Spleen (tissue), 13 donors: ENCODE results near the gene SUPT3H. TPM values are rescaled to one million over a fixed set of nuclear protein-coding genes. Genes with fewer than 3 reads are reported as not detected.
A peak's percentile ranks its signal among the peaks of the same experiment; 100 is the strongest.

Experiments used
- DNase-seq: peaks from one replicate; pipeline ENCODE4 v3.0.0-alpha.2; 2020
- H3K27ac ChIP-seq, 8 donors: fragments of 200-600 bp; sonication (generic) in 7 of 8; 1 replicate in 4 of 8; 2 replicates in 4 of 8; pipeline versions ENCODE4 v1.5.0 to v1.8.0; 2016 to 2021; ENCODE audit warnings: inconsistent platforms in 4 of 8, mild to moderate bottlenecking in 4 of 8, moderate library complexity in 1 of 8
- H3K27me3 ChIP-seq, 7 donors: fragments of 200-600 bp; sonication (generic) in 6 of 7; replicated peaks in 1 of 7; 1 replicate in 4 of 7; 2 replicates in 3 of 7; pipeline versions ENCODE4 v1.5.0 to v1.8.0; 2016 to 2021; ENCODE audit warnings: inconsistent platforms in 3 of 7, mild to moderate bottlenecking in 1 of 7
- H3K36me3 ChIP-seq, 6 donors: fragments of 200-600 bp; sonication (generic) in 5 of 6; 1 replicate in 4 of 6; 2 replicates in 2 of 6; pipeline versions ENCODE4 v1.5.0 to v1.8.0; 2016 to 2021; ENCODE audit warnings: inconsistent platforms in 2 of 6
- H3K4me1 ChIP-seq, 6 donors: fragments of 200-600 bp; sonication (generic) in 5 of 6; 1 replicate in 3 of 6; 2 replicates in 3 of 6; pipeline versions ENCODE4 v1.5.0 to v1.8.0; 2016 to 2021; ENCODE audit warnings: inconsistent platforms in 3 of 6
- H3K4me3 ChIP-seq, 8 donors: fragments of 200-600 bp; sonication (generic) in 7 of 8; 1 replicate in 4 of 8; 2 replicates in 4 of 8; pipeline versions ENCODE4 v1.5.0 to v1.8.0; 2016 to 2021; ENCODE audit warnings: inconsistent platforms in 4 of 8, mild to moderate bottlenecking in 4 of 8, moderate library complexity in 2 of 8
- H3K9me3 ChIP-seq, 8 donors: fragments of 200-600 bp; sonication (generic) in 7 of 8; 1 replicate in 4 of 8; 2 replicates in 4 of 8; pipeline versions ENCODE4 v1.5.0 to v1.8.0; 2016 to 2021; ENCODE audit warnings: inconsistent platforms in 4 of 8
- POLR2A ChIP-seq, 3 donors: fragments of 450-650 bp; IDR thresholded peaks; one replicate each; pipeline ENCODE4 v1.5.1; 2017; ENCODE audit warnings: antibody characterized with exemption in 3 of 3, mild to moderate bottlenecking in 1 of 3
- POLR2AphosphoS5 ChIP-seq, 3 donors: sonication (generic); formaldehyde crosslinking; IDR thresholded peaks; one replicate each; pipeline ENCODE4 v1.5.1; 2017; ENCODE audit warnings: antibody characterized with exemption in 3 of 3
- WGBS, 5 donors: extraction: QIAGEN DNeasy Blood & Tissue Kit in 3 of 5; methylation state at CpG; one replicate each; pipeline versions ENCODE4 v1.1.5 to v1.1.7; 2013 to 2018; 5-methylcytosine and 5-hydroxymethylcytosine counted together
- intact Hi-C: fragments of 100-400 bp; cut with DNase I; formaldehyde crosslinking; loops from one replicate; pipeline ENCODE4 v1.15.0; 2023; ENCODE audit warnings: low total_unique reads
- long read RNA-seq, 2 donors: transcript quantifications; one replicate each; lab custom pipeline, GENCODE V29; 2026
- polyA plus RNA-seq, 3 donors: library from polyadenylated mRNA; stranded (reverse); fragments of 200-250 nt; gene quantifications; one replicate each; pipeline ENCODE4 v1.2.1, GENCODE V29; 2013
- total RNA-seq, 7 donors: library from RNA; depleted of rRNA in 3 of 7; stranded (reverse); fragments of >200 nt in 3 of 7; fragmentation: NEBNext Ultra II Directional in 4 of 7; extraction: Animal tissue kit (Norgen Biotek cat#: 25700) in 4 of 7; gene quantifications; one replicate each; pipeline versions ENCODE4 v1.1.0 to v1.2.1, GENCODE V29; 2016 to 2021
- TF ChIP-seq, protein P1 (sequence below), 11 experiments: fragments of 200-600 bp in 7 of 11; fragments of 450-650 bp in 4 of 11; sonication (generic) in 4 of 11; IDR thresholded peaks in 8 of 11; conservative IDR thresholded peaks in 3 of 11; 1 replicate in 7 of 11; 2 replicates in 4 of 11; pipeline versions ENCODE4 v1.4.0 to v1.8.0; 2016 to 2021; ENCODE audit warnings: antibody characterized with exemption in 11 of 11, inconsistent platforms in 4 of 11, mild to moderate bottlenecking in 1 of 11
- donor health status: healthy with polysubstance abuse.
- donor health status: DM: no; HTN: no; CAD: no; lungs with moderate emphysema.
- donor health status: DM: no; HTN: no; CAD: no.
- donor health status: Bipolar disorder and iron deficiency.
- donor health status: healthy.
- donor health status: DM: no; HTN: no; CAD: no.
- donor health status: DM: yes; HTN: yes; CAD: no.

SUPT3H gene
- total RNA-seq: 10 to 100 TPM in 1 of 7 donors, 1 to 10 TPM in 6; 3.1 to 16.8 (median 6.7) TPM
- 1 to 10 TPM; 3.5 to 4.2 (median 3.8) TPM for polyA plus RNA-seq
- long read RNA-seq, donor 1: 0 reads
- long read RNA-seq, donor 2, partial matches to known transcripts: 0 of 1 reads
- long read RNA-seq, donor 2, other reads (novel, unspliced or antisense): 0 of 1 reads

DNA sequence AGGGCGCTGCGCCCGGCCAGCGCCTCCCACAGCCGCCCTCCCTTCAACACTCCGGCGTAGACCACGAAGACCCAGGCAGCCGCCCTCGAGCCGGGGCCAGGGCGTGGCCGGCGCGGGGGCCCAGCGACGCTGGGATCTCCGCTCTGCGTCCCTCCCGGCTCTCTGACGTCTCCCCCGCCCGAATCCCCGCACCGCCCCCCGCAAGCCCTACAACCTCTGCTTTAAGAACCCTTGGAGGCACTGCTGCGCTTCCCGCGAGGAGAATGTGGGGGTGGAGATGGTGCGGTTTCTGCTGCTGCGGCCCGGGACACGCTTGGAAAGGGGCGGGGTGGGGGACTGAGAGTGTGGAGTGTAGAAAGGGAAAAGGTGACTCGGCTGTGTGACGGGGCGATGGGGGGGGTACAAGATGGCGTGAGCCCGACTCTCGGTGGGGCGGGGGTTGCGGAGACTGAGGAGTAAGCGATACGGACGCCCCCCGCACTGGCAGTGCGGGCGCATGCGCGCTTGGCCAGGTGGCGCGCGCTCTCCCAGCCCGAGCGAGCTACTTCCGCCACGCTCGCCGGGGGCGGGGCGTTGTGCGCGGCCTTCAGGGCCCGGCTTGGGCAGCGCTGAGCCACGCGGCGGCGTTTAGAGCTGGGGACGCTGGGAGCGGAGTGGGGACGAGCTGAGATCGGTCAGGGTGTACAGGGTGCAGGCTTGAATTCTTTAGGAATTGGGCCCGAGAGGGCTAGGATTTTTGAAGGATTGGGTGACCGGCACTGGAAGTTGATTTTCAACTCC lies at the start of gene SUPT3H:
TSS of gene SUPT3H (minus strand) at position 381 of the 780 bp plus-strand sequence.
- Histone ChIP-seq H3K27me3 (no peaks in the 10 kb centered on the region), H3K4me3 (peak within 1 kb of the TSS; percentile 62 to 80 (median 72)), H3K9me3 (no peaks in the 10 kb centered on the region), H3K27ac (peak within 1 kb of the TSS; percentile 95 to 98 (median 96)), H3K4me1 (peaks cover 5 to 38% (median 18%) of the 10 kb centered on the region in 6 donors), H3K36me3 (no peaks in the 10 kb centered on the region)
- 0 to 1% (median 1%) methylated on average over 62 to 75 of the region's 75 CpGs for WGBS, 5 donors
- DNase-seq: peak; percentile 98
- intact Hi-C loops: no loop called here
- peak; percentile 16 to 62 (median 62) for TF ChIP-seq POLR2A (IDR thresholded peaks at IDR 0.05)
- peak; percentile 94 to 97 (median 97) for TF ChIP-seq POLR2AphosphoS5 (IDR thresholded peaks at IDR 0.05)
- TF ChIP-seq, protein P1, sequence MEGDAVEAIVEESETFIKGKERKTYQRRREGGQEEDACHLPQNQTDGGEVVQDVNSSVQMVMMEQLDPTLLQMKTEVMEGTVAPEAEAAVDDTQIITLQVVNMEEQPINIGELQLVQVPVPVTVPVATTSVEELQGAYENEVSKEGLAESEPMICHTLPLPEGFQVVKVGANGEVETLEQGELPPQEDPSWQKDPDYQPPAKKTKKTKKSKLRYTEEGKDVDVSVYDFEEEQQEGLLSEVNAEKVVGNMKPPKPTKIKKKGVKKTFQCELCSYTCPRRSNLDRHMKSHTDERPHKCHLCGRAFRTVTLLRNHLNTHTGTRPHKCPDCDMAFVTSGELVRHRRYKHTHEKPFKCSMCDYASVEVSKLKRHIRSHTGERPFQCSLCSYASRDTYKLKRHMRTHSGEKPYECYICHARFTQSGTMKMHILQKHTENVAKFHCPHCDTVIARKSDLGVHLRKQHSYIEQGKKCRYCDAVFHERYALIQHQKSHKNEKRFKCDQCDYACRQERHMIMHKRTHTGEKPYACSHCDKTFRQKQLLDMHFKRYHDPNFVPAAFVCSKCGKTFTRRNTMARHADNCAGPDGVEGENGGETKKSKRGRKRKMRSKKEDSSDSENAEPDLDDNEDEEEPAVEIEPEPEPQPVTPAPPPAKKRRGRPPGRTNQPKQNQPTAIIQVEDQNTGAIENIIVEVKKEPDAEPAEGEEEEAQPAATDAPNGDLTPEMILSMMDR (IDR thresholded peaks at IDR 0.05 in 8 of 11, conservative IDR thresholded peaks at IDR 0.05 in 3 of 11): peak in 5 of 11 experiments; percentile 15 to 46 (median 26)

DNA sequence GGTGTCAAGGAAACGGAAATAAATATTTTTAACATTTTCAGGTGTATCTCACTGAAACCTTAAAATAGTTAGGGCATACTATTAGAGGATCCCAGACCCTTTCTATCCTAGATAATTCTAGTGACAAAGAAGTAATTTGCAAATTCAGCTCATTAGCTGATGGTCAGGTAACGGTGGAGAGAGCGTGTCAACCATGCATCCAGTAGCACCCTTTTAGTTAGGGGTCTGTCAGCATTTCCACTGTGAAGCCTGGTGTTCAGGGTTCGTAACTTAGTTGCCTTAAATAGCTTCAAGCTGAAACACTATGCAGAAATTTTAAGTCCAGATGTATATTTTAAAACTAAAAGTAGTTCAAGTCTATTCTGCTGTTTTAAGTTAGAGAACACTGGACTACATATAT lies 48.5 kb upstream of the SUPT3H start:
- Histone ChIP-seq H3K9me3 (no peaks in the 10 kb centered on the region), H3K4me1 (peaks cover 18 to 51% (median 30%) of the 10 kb centered on the region in 6 donors), H3K27ac (peak overlapping the region in 1 of 8 donors; percentile 6), H3K4me3 (no peak overlapping the region), H3K27me3 (peaks cover 0 to 44% (median 34%) of the 10 kb centered on the region in 7 donors), H3K36me3 (no peaks in the 10 kb centered on the region)
- TF ChIP-seq, protein P1 (IDR thresholded peaks at IDR 0.05 in 8 of 11, conservative IDR thresholded peaks at IDR 0.05 in 3 of 11): no peak
- TF ChIP-seq POLR2A (IDR thresholded peaks at IDR 0.05): no peak
- no peak for TF ChIP-seq POLR2AphosphoS5 (IDR thresholded peaks at IDR 0.05)
- no peak for DNase-seq
- 67 to 77% (median 72%) methylated on average over 4 of the region's 4 CpGs for WGBS, 5 donors
- intact Hi-C loops: no loop called here

DNA sequence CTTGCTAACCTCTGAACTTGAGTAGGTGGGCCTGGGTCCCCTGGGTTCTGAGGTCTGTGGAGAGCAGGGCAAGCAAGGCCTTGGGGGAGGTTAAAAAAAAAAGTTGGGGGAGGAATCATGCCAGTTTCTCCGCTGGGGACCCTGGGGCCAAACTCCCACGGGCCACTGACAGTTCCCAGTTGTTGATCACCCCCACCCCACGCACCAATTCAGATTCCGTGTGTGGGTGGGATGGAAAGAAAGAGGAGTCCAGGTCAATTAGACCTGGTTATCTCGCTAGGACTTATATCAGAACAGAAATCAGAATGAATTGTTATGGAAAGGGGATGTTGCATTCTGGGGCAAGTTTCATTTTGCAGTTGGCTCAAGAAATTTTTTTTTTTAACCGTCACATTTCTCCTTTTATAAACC lies 46.7 kb upstream of the SUPT3H start:
- intact Hi-C loops: no loop called here
- peaks cover 0 to 62% (median 50%) of the 10 kb centered on the region in 7 donors for H3K27me3 ChIP-seq
- 22 to 51% (median 32%) methylated on average over 6 of the region's 6 CpGs for WGBS, 5 donors
- H3K4me3 ChIP-seq: peak overlapping the region in 6 of 8 donors; percentile 51 to 84 (median 64)
- no peak for DNase-seq
- H3K4me1 ChIP-seq: peaks cover 31 to 69% (median 48%) of the 10 kb centered on the region in 6 donors
- TF ChIP-seq POLR2AphosphoS5 (IDR thresholded peaks at IDR 0.05): no peak
- TF ChIP-seq, protein P1 (IDR thresholded peaks at IDR 0.05 in 8 of 11, conservative IDR thresholded peaks at IDR 0.05 in 3 of 11): no peak
- TF ChIP-seq POLR2A (IDR thresholded peaks at IDR 0.05): no peak
- H3K9me3 ChIP-seq: no peaks in the 10 kb centered on the region
- H3K36me3 ChIP-seq: no peaks in the 10 kb centered on the region
- peak overlapping the region in 7 of 8 donors; percentile 68 to 89 (median 85) for H3K27ac ChIP-seq
